GM12878 (cell line): ENCODE results near the gene PABPN1. TPM values are rescaled to one million over a fixed set of nuclear protein-coding genes. Genes with fewer than 3 reads are reported as not detected.

ENCODE experiments used
- ATAC-seq: fragments of 200-7000 bp; cut with Tn5 transposase; 3 replicates; pipeline ENCODE4 v1.9.1; 2020; ENCODE audit warnings: mild to moderate bottlenecking, moderate library complexity
- BruUV-seq: library from RNA; stranded (reverse); fragments of 400-500 nt; replicated peaks from 2 replicates; lab custom pipeline; 2021; lab: Mats Ljungman, UMichigan
- CTCF ChIA-PET: fragments of 300-600 bp; sonication (Branson Sonifier 250); formaldehyde crosslinking; extraction: SDS; loops from one replicate; lab custom pipeline; 2021; ENCODE audit warnings: inconsistent platforms; lab: Yijun Ruan, JAX
- POLR2A ChIA-PET: fragments of 350-600 bp; formaldehyde crosslinking; extraction: SDS; loops from one replicate; lab custom pipeline; 2021; ENCODE audit warnings: inconsistent platforms; lab: Charles Lee
- RAD21 ChIA-PET: fragments of 300-600 bp; sonication (Branson Sonifier 250); formaldehyde crosslinking; loops from one replicate; lab custom pipeline; 2023; ENCODE audit warnings: antibody characterized with exemption; ENCODE audit not compliant: unreplicated experiment; lab: Charles Lee
- SMC1A ChIA-PET: fragments of 300-600 bp; sonication (Branson Sonifier 250); formaldehyde crosslinking; loops from one replicate; lab custom pipeline; 2023; ENCODE audit not compliant: unreplicated experiment, uncharacterized antibody; lab: Charles Lee
- DNase-seq: peaks from one replicate; pipeline ENCODE4 v3.0.0-alpha.2; 2011; ENCODE audit warnings: low read depth, low spot score
- FAIRE-seq: peaks from 3 replicates; lab custom pipeline; 2011; peaks lifted over from hg19 to GRCh38; lab: Jason Lieb, UNC
- H2AFZ ChIP-seq: 2 replicates; pipeline ENCODE4 v1.6.0; 2011; ENCODE audit warnings: low read depth, low read length, control low read depth; ENCODE audit not compliant: control insufficient read depth
- H3K27ac ChIP-seq: 2 replicates; pipeline ENCODE4 v1.5.1; 2011; ENCODE audit warnings: control low read depth; ENCODE audit not compliant: control insufficient read depth, insufficient read depth
- H3K27me3 ChIP-seq, 2 experiments: replicated peaks in 1 of 2; 2 replicates each; pipeline versions ENCODE4 v1.6.0 to v1.6.1; 2011; ENCODE audit warnings: low read length in 1 of 2; ENCODE audit not compliant: control insufficient read depth in 2 of 2, insufficient read depth in 2 of 2
- H3K36me3 ChIP-seq, 2 experiments: 2 replicates each; pipeline ENCODE4 v1.5.1; 2011; ENCODE audit warnings: low read length in 1 of 2; ENCODE audit not compliant: control insufficient read depth in 2 of 2, insufficient read depth in 2 of 2
- H3K4me1 ChIP-seq: 2 replicates; pipeline ENCODE4 v1.6.1; 2011; ENCODE audit warnings: mild to moderate bottlenecking, low read length, moderate library complexity, mixed read lengths; ENCODE audit not compliant: control insufficient read depth, insufficient read depth
- H3K4me2 ChIP-seq: 2 replicates; pipeline ENCODE4 v1.6.0; 2011; ENCODE audit warnings: control low read depth; ENCODE audit not compliant: control insufficient read depth, insufficient read depth
- H3K4me3 ChIP-seq: fragments of 200-600 bp; sonication (generic); 2 replicates; pipeline ENCODE4 v1.5.1; 2016
- H3K79me2 ChIP-seq: 2 replicates; pipeline ENCODE4 v1.6.0; 2011; ENCODE audit warnings: low read length; ENCODE audit not compliant: control insufficient read depth, insufficient read depth
- H3K9ac ChIP-seq: 2 replicates; pipeline ENCODE4 v1.8.0; 2011; ENCODE audit warnings: low read length, control low read depth, mixed read lengths; ENCODE audit not compliant: control insufficient read depth, insufficient read depth
- H3K9me3 ChIP-seq: replicated peaks from 3 replicates; pipeline ENCODE4 v1.5.1; 2011; ENCODE audit warnings: mild to moderate bottlenecking, low read length; ENCODE audit not compliant: control insufficient read depth, insufficient read depth
- H4K20me1 ChIP-seq: 2 replicates; pipeline ENCODE4 v1.6.0; 2011; ENCODE audit not compliant: control insufficient read depth, insufficient read depth
- BCLAF1 ChIP-seq: fragments of 450-650 bp; IDR thresholded peaks from 2 replicates; pipeline ENCODE4 v1.6.1; 2017; ENCODE audit warnings: antibody characterized with exemption, mild to moderate bottlenecking, moderate library complexity
- CBFB ChIP-seq: IDR thresholded peaks from 2 replicates; pipeline ENCODE4 v1.6.1; 2016; ENCODE audit warnings: antibody characterized with exemption, low read depth
- DPF2 ChIP-seq: fragments of 450-650 bp; IDR thresholded peaks from 2 replicates; pipeline ENCODE4 v1.6.1; 2017; ENCODE audit warnings: mild to moderate bottlenecking
- E4F1 ChIP-seq: fragments of 450-650 bp; IDR thresholded peaks from 2 replicates; pipeline ENCODE4 v1.6.1; 2018; ENCODE audit warnings: borderline replicate concordance, mild to moderate bottlenecking; ENCODE audit not compliant: partially characterized antibody
- KAT2A ChIP-seq: conservative IDR thresholded peaks from 2 replicates; pipeline ENCODE4 v1.6.1; 2011; ENCODE audit warnings: low read depth, low read length; ENCODE audit not compliant: control insufficient read depth
- MTA2 ChIP-seq: fragments of 450-650 bp; IDR thresholded peaks from 2 replicates; pipeline ENCODE4 v1.6.1; 2016; ENCODE audit warnings: low read depth, mild to moderate bottlenecking, moderate library complexity
- NKRF ChIP-seq: fragments of 450-650 bp; conservative IDR thresholded peaks from 2 replicates; pipeline ENCODE4 v1.6.1; 2017; ENCODE audit warnings: mild to moderate bottlenecking, moderate library complexity
- NRF1 ChIP-seq: conservative IDR thresholded peaks from 2 replicates; pipeline ENCODE4 v1.6.1; 2011; ENCODE audit warnings: mild to moderate bottlenecking, low read depth, low read length, improper control_type of control experiment
- PML ChIP-seq: IDR thresholded peaks from 2 replicates; pipeline ENCODE4 v1.6.1; 2012; ENCODE audit warnings: low read length, inconsistent platforms
- TAF1 ChIP-seq: IDR thresholded peaks from 2 replicates; pipeline ENCODE4 v1.6.1; 2011; ENCODE audit warnings: mild to moderate bottlenecking, low read depth, low read length, borderline replicate concordance
- TCF12 ChIP-seq: IDR thresholded peaks from 2 replicates; pipeline ENCODE4 v1.6.1; 2011; ENCODE audit warnings: low read depth, mild to moderate bottlenecking, low read length
- ZNF207 ChIP-seq: fragments of 450-650 bp; IDR thresholded peaks from 2 replicates; pipeline ENCODE4 v1.6.1; 2014; ENCODE audit warnings: antibody characterized with exemption, mild to moderate bottlenecking, borderline replicate concordance
- WGBS: methylation state at CpG from one replicate; pipeline ENCODE4 v1.1.6; 2016; ENCODE audit warnings: low lambda C conversion rate; ENCODE audit not compliant: insufficient replicate concordance, insufficient coverage; ENCODE audit errors: missing lambda C conversion rate; 5-methylcytosine and 5-hydroxymethylcytosine counted together
- in situ Hi-C: fragments of 300-500 bp; cut with MboI; formaldehyde crosslinking; loops from 9 replicates; pipeline ENCODE4 v1.14.3; 2018; ENCODE audit warnings: mixed read lengths
- intact Hi-C: fragments of 100-400 bp; cut with micrococcal nuclease; formaldehyde crosslinking; loops from one replicate; pipeline ENCODE4 v1.14.2; 2022; ENCODE audit not compliant: unreplicated experiment
- polyA plus RNA-seq, 11 experiments: library from polyadenylated mRNA; depleted of rRNA in 4 of 11; unstranded in 6 of 11; stranded (reverse) in 5 of 11; fragments of >200 nt; fragmentation: Nextera tagmentation in 4 of 11; fragmentation: Illumina TruSeq in 1 of 11; extraction: Ambion mirVana in 4 of 11; extraction: Trizol in 1 of 11; gene quantifications; 1 replicate in 1 of 11; 2 replicates in 10 of 11; pipeline versions ENCODE4 v1.2.1 to v1.2.3, GENCODE V29; 2011 to 2016; ENCODE audit warnings: inconsistent platforms in 2 of 11, missing spikeins in 2 of 11, low read depth in 1 of 11
- total RNA-seq, 4 experiments: library from RNA; depleted of rRNA in 3 of 4; stranded (reverse); fragments of >200 nt in 3 of 4; fragmentation: Illumina TruSeq in 1 of 4; extraction: Trizol in 1 of 4; gene quantifications; 2 replicates each; pipeline versions ENCODE4 v1.2.1 to v1.2.3, GENCODE V29; 2013 to 2021

PABPN1 gene
- total and polyA plus RNA-seq, 10 of the 15 experiments (the other 5 are each of a cell fraction or from before 2014, with no cell fraction given): 31.3 to 248 (median 103) TPM

GRCh38 chr14:23275412-23275811 is 45.8 kb upstream of the PABPN1 start:
- RAD21 ChIA-PET: no interaction called here
- ATAC-seq (no peak), DNase-seq (no peak)
- Histone ChIP-seq H3K36me3 (peaks cover 0 to 3% of the 10 kb centered on the region in 2 experiments; a peak in 1 of 4 replicates), H3K4me2 (no peak overlapping the region), H3K27ac (no peak overlapping the region), H3K9ac (no peak overlapping the region), H4K20me1 (no peaks in the 10 kb centered on the region), H3K4me1 (no peaks in the 10 kb centered on the region)
- in situ Hi-C loops: no loop called here
- no peak for TF ChIP-seq E4F1
- no peak for TF ChIP-seq TAF1
- no peak for TF ChIP-seq NRF1
- no peak for TF ChIP-seq ZNF207
- TF ChIP-seq BCLAF1: no peak
- no peak for TF ChIP-seq MTA2
- no peak for TF ChIP-seq DPF2
- no peak for TF ChIP-seq PML
- no peak for TF ChIP-seq NKRF
- TF ChIP-seq KAT2A: no peak
- TF ChIP-seq TCF12: no peak
- no peak for TF ChIP-seq CBFB
- TF ChIP-seq, all 136 proteins: peak for 0
- POLR2A ChIA-PET: no interaction called here
- BruUV-seq: no TSS peak
- WGBS: 77% methylated on average over 2 of the region's 2 CpGs
- no peak for FAIRE-seq
- Histone ChIP-seq H3K79me2 (no peaks in the 10 kb centered on the region), H2AFZ (no peak overlapping the region), H3K4me3 (no peak overlapping the region), H3K9me3 (no peaks in the 10 kb centered on the region), H3K27me3 (no peaks in the 10 kb centered on the region; a peak in 1 of 4 replicates)
- intact Hi-C loops: no loop called here
- CTCF ChIA-PET: interaction anchor here (0.6 to 2.4 kb wide), 3 partner anchors 19 to 176 kb away, joined by 3 to 10 read pairs (median 3); no protein-coding TSS in a partner anchor
- SMC1A ChIA-PET: no interaction called here
